ENCODE results near the gene CYB561.
A peak's percentile ranks its signal among the peaks of the same experiment; 100 is the strongest.

The CYB561 gene, protein sequence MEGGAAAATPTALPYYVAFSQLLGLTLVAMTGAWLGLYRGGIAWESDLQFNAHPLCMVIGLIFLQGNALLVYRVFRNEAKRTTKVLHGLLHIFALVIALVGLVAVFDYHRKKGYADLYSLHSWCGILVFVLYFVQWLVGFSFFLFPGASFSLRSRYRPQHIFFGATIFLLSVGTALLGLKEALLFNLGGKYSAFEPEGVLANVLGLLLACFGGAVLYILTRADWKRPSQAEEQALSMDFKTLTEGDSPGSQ

DNA sequence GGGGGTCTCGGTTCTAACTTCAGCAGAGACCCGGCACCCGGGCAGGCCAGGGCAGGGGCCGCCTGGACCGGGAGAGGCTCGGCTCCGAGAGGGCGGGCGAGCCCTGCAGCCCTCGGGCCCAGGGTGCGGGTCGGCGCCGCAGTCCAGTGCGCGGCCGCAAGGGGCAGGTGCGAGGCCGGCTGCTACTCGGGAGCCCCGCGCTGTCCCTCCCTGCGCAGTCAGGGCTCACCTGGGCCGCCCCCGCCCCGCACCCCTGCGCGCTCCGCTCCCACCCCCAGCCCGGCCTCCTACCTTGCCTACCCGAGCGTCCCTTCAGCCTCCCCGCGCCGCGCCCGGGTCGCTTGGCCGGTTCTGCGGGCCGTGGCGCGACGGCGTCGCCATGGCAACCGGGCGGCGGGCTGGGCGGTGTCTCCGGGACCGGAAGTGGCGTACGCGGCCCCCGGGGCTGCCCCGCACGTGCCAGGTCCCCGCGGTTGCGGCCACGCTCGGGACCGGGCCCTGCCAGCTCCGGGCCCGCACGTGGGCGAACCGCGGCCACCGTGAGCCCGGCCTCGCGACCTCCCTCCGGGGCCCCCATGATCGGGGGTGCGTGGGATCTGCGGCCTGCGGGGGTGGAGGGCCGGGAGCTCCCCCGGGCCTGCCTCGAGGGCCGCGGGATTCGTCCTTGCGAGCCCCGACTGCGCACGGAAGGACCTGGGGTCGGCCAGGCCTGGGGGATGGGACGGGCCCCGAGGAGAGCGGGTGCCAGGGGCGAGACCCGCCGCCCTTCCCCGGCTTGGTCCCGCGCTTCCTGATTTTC lies at the start of gene CYB561:
Gene CYB561, minus strand, starts transcription at position 353 of the 799 bp plus-strand sequence. CDS start 8,759 bp downstream, outside the sequence.
- DNase-seq, result peak; percentile 84

DNA sequence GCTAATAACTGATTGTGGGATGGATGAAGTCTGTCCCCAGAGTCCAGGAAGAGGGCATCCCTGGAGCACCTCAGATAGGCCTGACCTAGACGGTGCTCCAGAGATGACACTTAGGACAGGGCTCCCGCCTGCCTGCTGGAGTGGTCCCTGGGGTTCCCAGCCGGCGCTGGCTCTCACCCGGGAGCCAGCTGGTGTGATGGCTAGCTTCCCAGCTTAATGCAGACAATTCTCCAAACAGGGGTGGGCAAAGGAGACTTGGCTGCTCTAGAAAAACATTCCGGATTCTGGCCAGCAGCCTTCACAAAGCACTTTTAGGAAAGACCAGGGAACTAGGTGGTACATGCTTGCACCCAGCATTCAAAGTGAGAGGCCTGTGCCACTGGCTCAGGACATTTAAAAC lies 49.4 kb upstream of the CYB561 start:
- DNase-seq, result no peak

DNA sequence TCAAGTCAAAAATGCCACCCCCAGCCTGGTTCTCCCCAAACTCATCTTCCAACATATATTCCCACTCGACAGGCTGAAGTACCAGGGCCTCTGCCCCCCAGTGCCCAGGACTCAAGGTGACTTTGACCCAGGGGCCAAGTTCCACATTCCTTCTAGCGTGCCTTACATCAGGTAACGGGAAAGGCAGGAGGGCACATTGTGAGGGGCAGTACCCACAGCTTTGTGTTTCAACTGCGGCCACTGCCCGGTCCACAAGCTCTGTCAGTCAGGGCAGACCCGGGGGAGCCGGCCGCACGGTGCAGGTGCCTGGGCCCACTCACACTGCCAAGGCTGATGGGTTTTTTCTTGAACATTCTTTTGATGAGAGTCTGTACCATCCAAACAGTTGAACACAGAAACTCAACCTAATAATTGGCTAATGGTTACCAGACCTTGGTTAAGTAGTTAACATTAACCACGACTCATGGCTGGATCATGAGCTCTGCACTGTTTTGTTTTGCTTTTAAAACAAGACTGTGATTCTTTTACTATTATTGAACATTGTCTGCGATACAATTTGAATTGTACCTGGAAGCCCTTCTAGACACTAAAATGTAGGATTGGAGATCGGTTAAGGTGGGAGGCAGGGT lies 48.3 kb upstream of the CYB561 start:
- no peak for DNase-seq

DNA sequence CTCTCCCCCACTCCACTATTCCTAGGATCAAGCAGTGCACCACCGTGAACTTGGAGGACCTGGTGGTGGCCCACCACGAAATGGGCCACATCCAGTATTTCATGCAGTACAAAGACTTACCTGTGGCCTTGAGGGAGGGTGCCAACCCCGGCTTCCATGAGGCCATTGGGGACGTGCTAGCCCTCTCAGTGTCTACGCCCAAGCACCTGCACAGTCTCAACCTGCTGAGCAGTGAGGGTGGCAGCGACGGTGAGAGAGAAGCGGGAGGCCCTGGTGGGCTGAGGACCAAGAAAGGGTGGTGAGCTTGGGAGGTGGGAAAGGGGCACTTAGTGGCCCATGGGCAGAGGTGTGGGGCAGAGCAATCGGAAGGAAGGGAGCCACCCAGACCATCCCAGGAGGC lies 47.3 kb upstream of the CYB561 start:
- no peak for DNase-seq

DNA sequence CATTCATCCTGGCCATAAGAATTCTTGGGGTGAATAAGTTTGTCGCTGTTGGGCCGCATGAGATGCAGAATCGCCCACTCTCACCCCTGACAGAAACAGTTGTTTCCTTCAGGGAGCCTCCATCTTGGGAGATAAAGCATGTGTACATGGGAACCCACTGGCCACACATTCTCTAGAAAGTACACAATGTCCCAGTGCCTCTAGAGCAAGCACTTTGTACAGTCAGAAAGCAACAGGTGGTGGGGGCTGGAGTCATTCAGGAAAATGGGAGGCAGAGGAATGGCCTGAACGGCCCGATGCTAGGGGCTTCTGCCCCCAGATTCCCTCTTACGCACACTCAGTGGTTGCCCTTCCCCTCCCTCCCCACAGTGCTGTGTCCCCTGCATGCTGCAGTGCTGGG lies 46.8 kb upstream of the CYB561 start:
- DNase-seq, result no peak

DNA sequence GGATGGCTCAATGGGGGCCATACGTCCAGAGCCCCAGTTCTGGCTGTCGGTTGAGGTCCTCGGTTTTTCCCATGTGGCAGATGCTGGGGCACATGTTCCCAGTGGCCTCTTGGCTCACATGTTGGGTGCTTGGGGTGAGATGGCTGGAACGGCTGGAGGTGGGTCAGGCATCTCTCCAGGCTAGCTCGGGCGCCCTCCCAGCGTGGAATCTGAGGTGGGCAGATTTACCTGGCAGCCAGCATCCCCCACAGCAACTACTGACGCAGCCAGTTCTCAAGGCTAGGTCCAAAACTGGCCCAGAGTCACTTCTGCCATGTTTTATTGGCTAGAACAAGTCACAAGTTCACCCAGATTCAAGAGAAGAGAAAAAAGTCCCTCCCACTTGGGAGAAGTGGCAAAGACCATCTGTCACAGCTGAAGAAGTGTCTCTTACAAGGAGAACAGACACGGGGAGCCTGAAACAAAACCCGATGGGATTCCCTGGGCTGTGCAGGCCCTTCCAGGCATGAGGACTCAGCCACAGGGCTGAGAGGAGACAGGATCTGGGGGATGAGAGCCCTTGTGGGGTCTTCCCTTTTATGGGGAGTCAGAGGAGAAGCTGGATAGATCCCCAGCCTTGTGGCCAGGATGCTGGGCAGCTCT lies 46.0 kb upstream of the CYB561 start:
- DNase-seq, result no peak

DNA sequence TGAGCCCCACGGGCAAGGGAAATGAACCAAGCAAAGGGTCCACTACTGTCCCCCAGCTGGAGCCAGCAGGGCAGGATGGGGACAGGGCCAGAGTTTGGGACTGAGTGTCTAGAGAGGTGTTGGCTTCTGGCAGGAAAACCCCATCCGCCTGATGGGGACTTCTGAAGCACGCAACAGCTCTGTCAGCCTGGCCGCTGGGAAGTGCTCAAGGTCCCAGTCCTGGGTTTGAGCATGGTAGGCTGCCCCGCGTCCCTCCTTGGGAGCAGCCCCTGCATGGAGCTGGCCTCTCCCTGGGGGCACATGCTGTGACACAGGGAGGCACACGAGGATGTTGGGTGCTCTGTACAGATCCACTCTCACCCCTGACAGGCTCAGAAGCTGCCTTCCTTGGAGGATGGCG lies 45.3 kb upstream of the CYB561 start:
- DNase-seq, result no peak

DNA sequence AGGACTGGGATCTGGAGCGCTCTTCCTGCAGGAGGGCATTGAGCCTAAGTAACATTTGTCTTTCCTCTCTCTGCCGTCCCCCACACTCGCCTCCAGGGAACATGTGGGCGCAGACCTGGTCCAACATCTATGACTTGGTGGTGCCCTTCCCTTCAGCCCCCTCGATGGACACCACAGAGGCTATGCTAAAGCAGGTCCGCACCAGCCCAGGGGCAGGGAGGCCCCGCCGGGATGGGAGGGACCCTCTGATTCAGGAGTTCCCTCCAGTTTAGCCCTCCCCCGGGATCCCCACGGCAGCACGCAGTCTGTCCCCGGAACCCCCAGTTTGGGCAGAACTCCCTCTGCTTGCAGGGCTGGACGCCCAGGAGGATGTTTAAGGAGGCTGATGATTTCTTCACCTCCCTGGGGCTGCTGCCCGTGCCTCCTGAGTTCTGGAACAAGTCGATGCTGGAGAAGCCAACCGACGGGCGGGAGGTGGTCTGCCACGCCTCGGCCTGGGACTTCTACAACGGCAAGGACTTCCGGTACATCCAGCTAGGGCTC lies 44.8 kb upstream of the CYB561 start:
- no peak for DNase-seq

DNA sequence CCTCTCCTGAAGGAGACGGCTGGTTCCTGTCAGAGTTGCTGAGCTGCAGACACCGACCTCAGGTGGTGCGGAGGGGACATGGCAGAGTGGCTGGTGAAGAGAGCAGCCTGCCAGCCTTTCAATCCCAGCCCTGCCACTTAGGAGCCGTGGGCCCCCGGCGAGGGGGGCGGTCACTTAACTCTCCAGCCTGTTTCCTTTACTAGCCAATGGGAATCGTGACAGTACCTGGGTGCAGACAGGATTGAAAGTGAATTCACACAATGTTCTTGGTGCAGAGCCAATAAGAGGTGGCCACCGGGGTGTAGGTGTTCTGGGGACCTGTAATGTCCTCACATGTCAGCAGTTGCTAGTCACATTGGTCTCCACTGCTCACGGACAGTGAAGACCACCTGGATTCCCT lies 44.2 kb upstream of the CYB561 start:
- DNase-seq, result peak; percentile 40

DNA sequence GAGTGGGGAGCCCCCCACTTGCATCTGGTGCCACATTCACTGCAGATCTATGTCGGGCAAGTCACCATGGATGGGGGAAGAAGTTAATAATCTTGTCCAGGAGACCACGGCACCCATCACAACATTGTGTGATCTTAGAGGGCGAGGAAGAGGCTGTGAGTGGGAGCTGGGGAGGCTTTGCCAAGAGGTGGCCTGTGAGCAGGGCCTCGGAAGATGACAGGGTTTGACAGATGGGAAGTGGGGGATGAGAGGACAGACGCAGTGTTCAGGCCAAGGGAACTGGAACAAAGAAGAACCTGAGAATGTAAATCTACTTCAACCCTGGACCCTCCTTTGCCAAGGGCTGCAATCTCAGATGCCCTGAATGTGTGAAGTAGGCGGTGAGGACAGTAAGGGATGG lies 43.2 kb upstream of the CYB561 start:
- DNase-seq, result no peak

DNA sequence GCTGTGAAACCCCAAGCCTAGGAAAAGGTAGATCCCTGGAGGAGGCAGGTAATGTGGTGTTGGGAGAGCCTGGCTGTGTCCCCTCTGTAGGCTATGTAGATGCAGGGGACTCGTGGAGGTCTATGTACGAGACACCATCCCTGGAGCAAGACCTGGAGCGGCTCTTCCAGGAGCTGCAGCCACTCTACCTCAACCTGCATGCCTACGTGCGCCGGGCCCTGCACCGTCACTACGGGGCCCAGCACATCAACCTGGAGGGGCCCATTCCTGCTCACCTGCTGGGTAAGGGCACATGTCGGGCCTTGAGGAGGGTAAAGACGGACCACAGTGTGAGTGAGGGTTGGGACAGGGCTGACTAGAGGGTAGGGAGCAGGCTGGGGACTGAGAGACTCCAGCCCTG lies 42.7 kb upstream of the CYB561 start:
- no peak for DNase-seq

DNA sequence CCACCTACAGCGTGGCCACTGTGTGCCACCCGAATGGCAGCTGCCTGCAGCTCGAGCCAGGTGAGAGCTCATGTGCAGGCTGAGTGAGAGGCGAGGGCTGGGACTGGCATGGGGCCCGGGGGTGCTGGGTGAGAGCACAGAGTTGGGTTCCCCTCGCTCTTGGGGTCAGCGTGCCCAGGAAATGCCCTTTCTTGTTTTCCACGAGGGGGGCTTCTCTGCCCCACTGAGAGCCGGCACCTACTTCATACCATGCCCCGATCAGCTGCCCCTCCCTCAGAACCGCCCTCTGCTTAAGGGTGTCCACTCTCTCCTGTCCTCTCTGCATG lies 40.9 kb upstream of the CYB561 start:
- no peak for DNase-seq

DNA sequence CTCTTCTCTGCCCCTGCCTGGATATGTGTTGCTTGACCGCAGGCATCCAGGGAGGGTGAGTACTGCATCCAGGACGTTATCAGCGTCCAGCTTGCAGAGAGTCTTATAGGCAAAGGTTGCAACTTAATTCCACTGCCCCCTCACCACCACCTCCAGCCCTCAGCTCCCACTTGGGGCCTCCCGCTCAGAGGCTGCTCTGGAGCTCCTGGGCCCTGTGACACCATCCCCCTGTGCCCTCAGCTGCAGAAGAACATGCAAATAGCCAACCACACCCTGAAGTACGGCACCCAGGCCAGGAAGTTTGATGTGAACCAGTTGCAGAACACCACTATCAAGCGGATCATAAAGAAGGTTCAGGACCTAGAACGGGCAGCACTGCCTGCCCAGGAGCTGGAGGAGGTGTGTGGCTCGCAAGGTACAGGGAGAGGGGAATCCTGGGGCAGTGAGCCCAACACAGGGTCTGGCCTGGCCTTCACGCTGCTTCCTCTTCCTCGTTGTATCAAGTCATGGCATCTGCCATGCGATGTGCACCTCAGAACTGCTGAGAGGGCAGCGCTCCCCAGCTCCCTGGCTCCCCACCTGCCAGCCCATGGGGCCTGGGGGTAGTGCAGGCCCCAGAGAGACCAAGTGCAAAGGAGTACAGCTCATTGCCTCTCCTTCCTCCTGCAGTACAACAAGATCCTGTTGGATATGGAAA lies 40.4 kb upstream of the CYB561 start:
- peak; percentile 35 for DNase-seq

DNA sequence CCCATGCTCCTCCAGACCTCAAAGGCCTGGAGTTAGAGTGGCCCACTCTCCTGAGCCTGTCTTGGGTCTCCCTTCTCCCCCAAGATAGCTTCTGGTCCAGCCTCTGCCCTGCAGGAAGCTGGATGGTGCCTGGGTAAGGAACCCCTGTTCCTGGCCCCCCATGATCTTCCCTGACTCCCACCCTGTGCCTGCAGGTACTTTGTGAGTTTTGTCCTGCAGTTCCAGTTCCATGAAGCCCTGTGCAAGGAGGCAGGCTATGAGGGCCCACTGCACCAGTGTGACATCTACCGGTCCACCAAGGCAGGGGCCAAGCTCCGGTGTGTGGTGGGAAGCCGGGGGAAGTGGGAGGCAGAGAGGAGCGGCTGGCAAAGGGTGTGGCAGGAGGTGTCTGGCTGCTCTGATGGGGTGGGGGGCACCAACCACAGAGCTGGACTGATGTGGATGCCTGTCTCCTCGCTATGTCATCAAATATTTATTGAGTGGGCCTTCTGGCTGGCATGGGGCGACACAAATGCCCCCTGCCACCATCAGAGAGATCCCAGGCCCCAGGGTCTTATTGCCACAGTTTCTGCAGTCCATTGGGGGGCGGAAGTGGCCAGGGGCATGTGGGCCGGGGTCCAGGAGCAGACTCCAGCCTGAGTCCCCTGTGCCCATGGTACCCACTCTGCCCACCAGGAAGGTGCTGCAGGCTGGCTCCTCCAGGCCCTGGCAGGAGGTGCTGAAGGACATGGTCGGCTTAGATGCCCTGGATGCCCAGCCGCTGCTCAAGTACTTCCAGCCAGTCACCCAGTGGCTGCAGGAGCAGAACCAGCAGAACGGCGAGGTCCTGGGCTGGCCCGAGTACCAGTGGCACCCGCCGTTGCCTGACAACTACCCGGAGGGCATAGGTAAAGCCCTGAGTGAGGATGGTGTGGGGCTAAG lies 37.8 kb upstream of the CYB561 start:
- DNase-seq, result no peak

DNA sequence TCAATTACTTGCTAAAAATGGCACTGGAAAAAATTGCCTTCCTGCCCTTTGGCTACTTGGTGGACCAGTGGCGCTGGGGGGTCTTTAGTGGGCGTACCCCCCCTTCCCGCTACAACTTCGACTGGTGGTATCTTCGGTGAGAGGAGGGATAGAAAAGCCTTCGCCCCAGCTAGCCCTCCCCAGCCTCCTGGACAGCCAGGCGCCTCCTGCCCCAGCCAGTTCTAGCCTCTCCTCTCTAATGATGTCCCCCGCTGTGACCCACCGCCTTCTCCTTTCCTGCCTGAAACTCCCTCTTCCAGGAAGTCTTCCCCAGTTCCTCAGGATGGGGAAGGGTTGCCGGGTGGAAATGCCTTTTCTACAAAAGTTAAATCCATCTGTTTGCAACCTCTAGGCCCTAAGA lies 36.9 kb upstream of the CYB561 start:
- DNase-seq, result no peak

DNA sequence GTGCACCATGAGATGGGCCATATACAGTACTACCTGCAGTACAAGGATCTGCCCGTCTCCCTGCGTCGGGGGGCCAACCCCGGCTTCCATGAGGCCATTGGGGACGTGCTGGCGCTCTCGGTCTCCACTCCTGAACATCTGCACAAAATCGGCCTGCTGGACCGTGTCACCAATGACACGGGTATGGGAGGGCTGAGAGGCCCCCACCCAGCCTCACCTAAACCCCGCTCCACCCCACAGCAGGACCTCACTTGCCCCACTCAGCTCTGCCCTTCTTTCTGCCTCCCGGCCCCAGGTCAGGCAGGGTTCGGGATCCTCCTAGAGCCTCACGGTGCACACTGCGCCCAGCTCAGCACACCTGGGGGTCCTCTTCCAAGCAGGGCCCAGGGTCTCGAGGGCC lies 36.4 kb upstream of the CYB561 start:
- no peak for DNase-seq

DNA sequence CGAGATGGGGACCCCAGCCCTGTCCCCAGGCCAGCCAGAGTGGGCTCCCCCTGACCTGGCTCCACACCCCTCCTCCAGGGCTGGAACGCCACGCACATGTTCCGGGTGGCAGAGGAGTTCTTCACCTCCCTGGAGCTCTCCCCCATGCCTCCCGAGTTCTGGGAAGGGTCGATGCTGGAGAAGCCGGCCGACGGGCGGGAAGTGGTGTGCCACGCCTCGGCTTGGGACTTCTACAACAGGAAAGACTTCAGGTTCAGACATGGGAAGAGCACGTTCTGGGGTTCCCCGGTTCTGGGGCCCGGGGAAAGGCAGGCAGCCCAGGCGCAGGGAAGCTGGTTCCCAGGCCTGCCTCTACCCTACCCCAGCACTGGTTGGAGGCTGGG lies 35.4 kb upstream of the CYB561 start:
- no peak for DNase-seq

DNA sequence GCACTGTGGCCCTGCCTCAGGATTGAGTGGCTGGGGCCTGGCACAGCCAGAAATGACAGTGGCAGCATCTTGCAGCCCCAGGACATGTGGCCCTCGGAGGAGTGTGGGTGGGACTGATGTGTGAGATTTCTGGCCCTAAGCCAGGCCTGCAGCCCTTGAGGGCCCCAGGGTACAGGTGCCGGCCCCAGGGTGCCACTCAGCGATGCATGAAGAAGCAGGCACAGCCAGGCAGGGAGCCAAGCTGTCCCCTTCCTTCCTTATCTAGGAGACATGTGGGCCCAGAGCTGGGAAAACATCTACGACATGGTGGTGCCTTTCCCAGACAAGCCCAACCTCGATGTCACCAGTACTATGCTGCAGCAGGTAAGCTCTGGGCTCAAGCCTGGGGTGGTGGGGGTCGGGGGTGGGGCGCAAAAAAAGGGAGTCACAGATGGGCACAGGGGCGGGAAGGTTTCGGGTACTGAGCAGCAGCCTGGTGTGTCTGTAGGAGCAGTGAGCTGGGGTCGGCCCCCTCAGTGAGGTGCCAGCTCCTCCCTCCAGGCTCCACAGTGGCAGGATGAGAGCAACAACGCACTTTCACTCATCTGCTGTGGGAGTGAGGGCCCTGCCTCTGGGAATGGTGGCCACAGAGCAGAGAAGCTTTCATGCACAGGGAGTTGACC lies 34.9 kb upstream of the CYB561 start:
- DNase-seq, result peak; percentile 66

DNA sequence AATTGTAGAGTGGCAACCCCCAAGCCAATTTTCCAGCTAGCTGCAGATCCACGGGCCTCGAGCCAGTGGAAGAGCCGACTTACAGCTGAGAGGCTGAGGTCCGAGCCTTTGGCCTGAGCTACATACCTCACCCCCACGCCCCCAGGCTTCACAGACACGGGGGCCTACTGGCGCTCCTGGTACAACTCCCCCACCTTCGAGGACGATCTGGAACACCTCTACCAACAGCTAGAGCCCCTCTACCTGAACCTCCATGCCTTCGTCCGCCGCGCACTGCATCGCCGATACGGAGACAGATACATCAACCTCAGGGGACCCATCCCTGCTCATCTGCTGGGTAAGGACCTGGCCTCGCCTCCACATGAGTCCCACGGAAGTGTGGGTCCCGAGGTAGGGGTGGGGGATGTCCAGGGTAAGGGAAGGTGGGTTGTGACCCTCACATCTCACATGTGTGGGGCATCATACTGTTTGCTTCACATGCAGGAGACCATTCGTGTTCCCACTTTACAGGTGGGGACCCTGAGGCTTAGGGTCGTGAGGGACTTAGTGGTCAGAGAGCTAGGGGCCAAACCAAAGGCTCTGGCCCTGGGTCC lies 34.2 kb upstream of the CYB561 start:
- no peak for DNase-seq

DNA sequence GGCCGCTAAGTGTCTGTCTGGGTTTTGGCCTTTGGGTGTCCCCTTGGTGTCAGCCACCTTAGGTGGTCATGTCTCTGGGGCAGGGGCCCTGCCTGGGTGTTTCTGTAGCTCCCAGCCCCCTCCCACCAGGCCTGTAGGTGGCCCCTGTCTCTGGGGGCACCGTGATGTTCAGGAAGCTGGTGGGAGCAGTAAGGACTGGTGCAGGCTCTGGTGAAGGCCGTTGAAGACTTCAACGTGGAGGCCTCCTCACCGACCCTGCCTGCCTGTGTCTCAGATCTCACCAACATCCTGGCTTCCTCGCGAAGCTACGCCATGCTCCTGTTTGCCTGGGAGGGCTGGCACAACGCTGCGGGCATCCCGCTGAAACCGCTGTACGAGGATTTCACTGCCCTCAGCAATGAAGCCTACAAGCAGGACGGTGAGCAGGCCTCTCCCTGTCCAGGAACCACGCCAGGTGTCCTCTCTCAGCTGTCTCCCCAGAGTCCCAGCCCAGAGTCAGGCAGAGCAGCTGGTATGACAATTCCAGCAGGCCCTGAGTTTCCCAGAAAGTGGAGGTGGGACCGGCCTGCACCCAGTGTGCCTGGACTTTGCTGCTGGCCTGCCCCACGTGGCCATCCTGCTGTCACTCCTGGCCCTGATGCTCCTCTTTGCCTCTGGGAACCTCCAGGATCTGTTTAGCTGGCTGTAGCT lies 33.5 kb upstream of the CYB561 start:
- DNase-seq, result no peak
